Duodenal mucosa (tissue), 2 donors: Measurements from ENCODE around the gene GABBR2.

Source experiments
- H3K27ac ChIP-seq: one replicate; pipeline ENCODE4 v1.7.0; 2013; ENCODE audit warnings: low read depth, low read length
- H3K27me3 ChIP-seq, 2 donors: one replicate each; pipeline ENCODE4 v1.7.0; 2013; ENCODE audit warnings: low read length in 2 of 2, control low read depth in 1 of 2; ENCODE audit not compliant: insufficient read depth in 2 of 2, control insufficient read depth in 1 of 2
- H3K36me3 ChIP-seq, 2 donors: one replicate each; pipeline ENCODE4 v1.7.0; 2013; ENCODE audit warnings: low read length in 2 of 2, control low read depth in 1 of 2; ENCODE audit not compliant: insufficient read depth in 2 of 2, control insufficient read depth in 1 of 2
- H3K4me1 ChIP-seq, 2 donors: one replicate each; pipeline ENCODE4 v1.7.0; 2013; ENCODE audit warnings: low read length in 2 of 2, control low read depth in 1 of 2; ENCODE audit not compliant: insufficient read depth in 2 of 2, control insufficient read depth in 1 of 2
- H3K4me3 ChIP-seq, 2 donors: one replicate each; pipeline ENCODE4 v1.7.0; 2013; ENCODE audit warnings: low read length in 2 of 2, low read depth in 1 of 2
- H3K9ac ChIP-seq, 2 donors: one replicate each; pipeline ENCODE4 v1.7.0; 2013; ENCODE audit warnings: low read length in 2 of 2, low read depth in 1 of 2
- H3K9me3 ChIP-seq, 2 donors: one replicate each; pipeline ENCODE4 v1.7.0; 2013; ENCODE audit warnings: low read length in 2 of 2, control low read depth in 1 of 2; ENCODE audit not compliant: control insufficient read depth in 1 of 2

GABBR2 gene

GRCh38 chr9:98572796-98573195 is 135.9 kb downstream of the GABBR2 start:
- no peaks in the 10 kb centered on the region for H3K36me3 ChIP-seq
- peaks cover 0 to 6% of the 10 kb centered on the region in 2 donors for H3K27me3 ChIP-seq
- no peak overlapping the region for H3K4me3 ChIP-seq
- peaks cover 0 to 3% of the 10 kb centered on the region in 2 donors for H3K4me1 ChIP-seq
- H3K27ac ChIP-seq: no peak overlapping the region
- no peak overlapping the region for H3K9ac ChIP-seq
- no peaks in the 10 kb centered on the region for H3K9me3 ChIP-seq

GRCh38 chr9:98572054-98572627 is 136.6 kb downstream of the GABBR2 start:
- Histone ChIP-seq H3K4me3 (no peak overlapping the region), H3K27ac (no peak overlapping the region), H3K4me1 (peaks cover 0 to 3% of the 10 kb centered on the region in 2 donors), H3K36me3 (no peaks in the 10 kb centered on the region), H3K9ac (no peak overlapping the region), H3K9me3 (no peaks in the 10 kb centered on the region), H3K27me3 (peaks cover 0 to 6% of the 10 kb centered on the region in 2 donors)

- Histone ChIP-seq H3K9me3 (no peaks in the 10 kb centered on the region), H3K4me3 (no peak overlapping the region), H3K4me1 (peaks cover 0 to 3% of the 10 kb centered on the region in 2 donors), H3K9ac (no peak overlapping the region), H3K27me3 (peaks cover 0 to 6% of the 10 kb centered on the region in 2 donors), H3K27ac (no peak overlapping the region), H3K36me3 (no peaks in the 10 kb centered on the region)
Observed at GRCh38 chr9:98571643-98572042, 137.1 kb downstream of the GABBR2 start.

GRCh38 chr9:98570663-98571440 is 137.9 kb downstream of the GABBR2 start:
- Histone ChIP-seq H3K9ac (no peak overlapping the region), H3K4me3 (no peak overlapping the region), H3K9me3 (no peaks in the 10 kb centered on the region), H3K27ac (no peak overlapping the region), H3K36me3 (no peaks in the 10 kb centered on the region), H3K27me3 (peaks cover 0 to under 1% of the 10 kb centered on the region in 2 donors), H3K4me1 (peaks cover 0 to 3% of the 10 kb centered on the region in 2 donors)

GRCh38 chr9:98570055-98570454 is 138.7 kb downstream of the GABBR2 start:
- H3K27me3 ChIP-seq: no peaks in the 10 kb centered on the region
- no peaks in the 10 kb centered on the region for H3K4me1 ChIP-seq
- no peak overlapping the region for H3K27ac ChIP-seq
- no peaks in the 10 kb centered on the region for H3K9me3 ChIP-seq
- no peak overlapping the region for H3K4me3 ChIP-seq
- H3K36me3 ChIP-seq: no peaks in the 10 kb centered on the region
- H3K9ac ChIP-seq: no peak overlapping the region

- Histone ChIP-seq H3K9me3 (no peaks in the 10 kb centered on the region), H3K4me1 (no peaks in the 10 kb centered on the region), H3K27me3 (no peaks in the 10 kb centered on the region), H3K36me3 (no peaks in the 10 kb centered on the region), H3K4me3 (no peak overlapping the region), H3K27ac (no peak overlapping the region), H3K9ac (no peak overlapping the region)
Observed at GRCh38 chr9:98569491-98569890, 139.2 kb downstream of the GABBR2 start.

GRCh38 chr9:98568909-98569469 is 139.7 kb downstream of the GABBR2 start:
- Histone ChIP-seq H3K36me3 (no peaks in the 10 kb centered on the region), H3K27me3 (no peaks in the 10 kb centered on the region), H3K9me3 (no peaks in the 10 kb centered on the region), H3K27ac (no peak overlapping the region), H3K4me3 (no peak overlapping the region), H3K9ac (no peak overlapping the region), H3K4me1 (no peaks in the 10 kb centered on the region)

- Histone ChIP-seq H3K9me3 (no peaks in the 10 kb centered on the region), H3K27ac (no peak overlapping the region), H3K27me3 (no peaks in the 10 kb centered on the region), H3K4me1 (no peaks in the 10 kb centered on the region), H3K36me3 (no peaks in the 10 kb centered on the region), H3K4me3 (no peak overlapping the region), H3K9ac (no peak overlapping the region)
Observed at GRCh38 chr9:98568234-98568908, 140.4 kb downstream of the GABBR2 start.

GRCh38 chr9:98567540-98568233 is 141.0 kb downstream of the GABBR2 start:
- Histone ChIP-seq H3K4me3 (no peak overlapping the region), H3K4me1 (no peaks in the 10 kb centered on the region), H3K36me3 (no peaks in the 10 kb centered on the region), H3K9ac (no peak overlapping the region), H3K27me3 (no peaks in the 10 kb centered on the region), H3K9me3 (no peaks in the 10 kb centered on the region), H3K27ac (no peak overlapping the region)
